HuH-7.5 (cell line): ENCODE data around the gene PCAT6.

Source experiments
- DNase-seq: peaks from one replicate; pipeline ENCODE4 v3.0.0; 2011; ENCODE audit warnings: low spot score

The PCAT6 gene

GRCh38 chr1:202848191-202848542 lies 37.4 kb downstream of the PCAT6 start:
- DNase-seq: no peak

DNA sequence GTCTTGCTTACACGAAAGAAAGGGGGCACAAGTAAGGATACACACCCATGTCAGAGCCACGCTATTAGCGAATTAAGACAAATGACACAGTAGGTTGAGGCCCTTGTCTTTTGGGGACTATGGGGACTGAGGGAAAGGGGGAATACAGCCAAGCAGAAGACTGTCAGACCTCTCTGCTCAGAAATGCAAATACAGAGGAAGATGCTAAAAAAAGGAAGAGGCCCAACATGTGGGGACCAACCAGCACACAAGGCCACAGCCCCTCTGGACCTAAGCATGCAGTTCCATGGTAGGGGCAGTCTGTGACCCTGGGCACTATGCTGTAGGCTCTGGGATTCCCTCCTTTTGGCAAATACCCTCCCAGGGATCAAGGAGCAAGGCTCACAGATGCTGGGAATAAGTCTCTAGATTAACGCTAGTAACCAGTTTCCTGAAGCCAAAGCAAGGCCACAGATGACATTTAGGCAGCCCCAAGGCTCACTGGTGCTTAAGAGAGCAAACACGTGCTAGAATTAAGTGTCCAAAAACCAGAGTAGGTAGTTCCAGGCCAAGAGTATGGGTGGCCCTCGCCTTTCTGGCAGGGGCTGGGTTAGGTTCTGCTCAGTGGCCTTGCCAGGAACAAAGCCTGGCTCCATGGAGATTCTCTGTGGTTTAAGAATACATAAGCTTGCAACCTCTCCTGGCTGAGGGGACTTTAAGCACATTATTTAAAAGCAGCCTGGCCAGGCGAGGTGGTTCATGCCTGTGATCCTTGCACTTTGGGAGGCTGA lies 40.0 kb downstream of the PCAT6 start:
- DNase-seq: no peak

GRCh38 chr1:202852163-202852904 lies 41.6 kb downstream of the PCAT6 start:
- peak; percentile 43 for DNase-seq

DNA sequence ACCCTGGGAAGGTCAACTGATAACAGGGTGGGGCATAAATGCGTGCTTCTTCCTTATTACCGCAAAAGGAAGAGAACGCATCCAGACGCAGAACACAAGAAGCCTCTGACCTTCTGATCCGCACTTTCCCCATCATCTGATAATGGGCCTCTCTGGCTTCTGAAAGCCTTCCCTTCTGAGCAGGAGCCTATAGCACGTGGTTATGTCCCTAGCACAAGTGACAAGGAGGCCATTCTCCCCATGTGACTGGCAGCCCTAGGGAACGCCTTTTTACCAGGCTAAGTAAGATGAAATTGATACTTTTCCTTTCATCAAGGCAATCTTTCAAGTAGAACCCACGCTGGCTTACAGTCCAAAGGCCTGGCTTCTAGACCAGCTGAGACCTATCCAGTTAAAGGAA lies 44.0 kb downstream of the PCAT6 start:
- no peak for DNase-seq

- DNase-seq: no peak
Measured at GRCh38 chr1:202856014-202856413, 45.3 kb downstream of the PCAT6 start.

DNA sequence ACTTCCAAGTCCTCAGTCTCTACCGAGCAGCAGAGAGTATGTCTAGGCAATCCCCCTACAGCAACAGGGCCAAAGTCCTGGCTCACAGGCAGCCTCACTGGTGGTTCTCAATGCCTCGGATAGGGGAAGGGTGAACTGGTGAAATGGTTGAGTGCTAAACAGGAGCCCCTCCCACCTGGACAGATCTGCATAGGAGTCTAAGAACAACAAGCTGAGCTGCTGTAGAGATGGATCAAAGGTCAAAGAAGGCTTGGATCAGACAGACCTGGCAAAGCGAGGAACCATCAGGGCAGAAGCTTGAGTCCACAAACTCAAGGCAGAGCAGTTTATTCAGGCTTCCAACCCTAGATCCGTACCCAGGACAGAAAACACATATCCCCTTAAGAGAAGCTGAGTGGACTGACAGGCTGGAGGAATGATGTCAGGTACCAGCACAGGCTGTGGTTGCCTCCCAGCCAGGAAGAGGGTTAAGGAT lies 46.4 kb downstream of the PCAT6 start:
- no peak for DNase-seq

GRCh38 chr1:202858331-202858730 lies 47.6 kb downstream of the PCAT6 start:
- no peak for DNase-seq

DNA sequence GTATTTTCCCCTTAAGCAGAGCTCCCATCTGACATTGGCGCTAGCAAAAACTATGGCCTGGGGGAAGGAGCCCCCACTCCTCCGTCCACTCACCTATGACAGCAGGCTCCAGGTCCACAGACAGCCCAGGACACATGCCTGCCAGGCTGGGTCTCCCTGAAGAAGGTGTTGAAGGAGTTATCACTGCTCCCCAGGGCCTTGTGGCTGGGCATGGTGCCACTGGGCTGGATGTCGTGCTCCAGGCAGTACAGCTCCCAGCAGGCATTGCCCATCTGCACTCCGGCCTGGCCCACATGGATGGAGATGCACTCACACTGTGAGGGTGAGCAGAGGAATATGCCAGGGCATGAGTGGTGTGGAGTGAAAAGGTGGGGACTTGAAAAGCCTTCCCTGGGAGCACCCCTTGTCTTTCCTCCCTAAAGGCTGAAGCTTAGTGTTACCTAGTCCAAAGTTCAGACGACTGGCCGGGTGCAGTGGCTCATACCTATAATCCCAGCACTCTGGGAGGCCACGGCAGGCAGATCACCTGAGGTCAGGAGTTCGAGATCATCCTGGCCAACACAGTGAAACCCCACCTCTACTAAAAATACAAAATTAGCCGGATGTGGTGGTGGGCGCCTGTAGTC lies 48.1 kb downstream of the PCAT6 start:
- no peak for DNase-seq

GRCh38 chr1:202860744-202861419 lies 50.1 kb downstream of the PCAT6 start:
- DNase-seq: peak; percentile 65
